ENCODE measurements around the gene UAP1L1. TPM values are rescaled to one million over a fixed set of nuclear protein-coding genes. Genes with fewer than 3 reads are reported as not detected.

Gene UAP1L1
- total and polyA plus RNA-seq, 2 of the 4 experiments (the other 2 are of a cell fraction) = 2.3 to 9.8 TPM

DNA sequence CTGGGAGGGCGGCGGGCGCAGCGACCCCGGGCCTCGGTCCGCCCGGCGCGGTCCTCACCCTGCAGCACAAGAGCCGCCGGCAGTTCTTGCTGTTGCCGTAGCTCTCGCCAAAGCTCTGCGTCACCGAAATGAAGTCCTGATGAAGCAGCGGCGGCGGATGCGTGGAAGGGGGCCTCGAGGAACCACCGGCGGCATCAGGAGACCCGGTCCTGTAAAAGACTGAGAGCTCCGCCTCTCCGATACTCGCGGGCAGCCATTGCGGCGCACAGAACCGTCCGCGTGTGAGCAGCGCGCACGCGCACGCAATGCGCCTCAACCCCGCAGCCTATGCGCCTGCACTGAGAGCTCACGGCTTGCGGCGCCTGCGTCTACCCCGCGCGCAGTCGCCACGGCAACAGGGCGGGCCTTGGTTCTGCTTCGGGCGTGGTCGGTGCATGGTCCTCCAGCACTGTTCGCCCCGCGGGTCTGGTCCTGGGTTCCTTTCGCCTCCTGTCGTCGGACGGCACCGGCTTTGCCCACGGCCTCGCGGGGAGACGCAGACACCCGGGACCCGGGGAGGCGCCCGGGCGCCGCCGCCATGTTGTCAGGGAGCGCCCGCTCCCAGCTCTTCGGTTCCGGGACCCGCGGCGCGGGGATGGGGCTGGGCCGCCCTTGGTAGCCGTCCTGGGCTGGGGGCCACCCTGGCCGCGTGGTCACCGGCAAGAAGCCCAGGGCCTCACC, 52.3 kb downstream of the UAP1L1 start (continued):
- TF ChIP-seq MAFK (IDR thresholded peaks at IDR 0.05; ENCODE audit: low read depth, low read length) = no peak
- TF ChIP-seq RAD21 (IDR thresholded peaks at IDR 0.05; ENCODE audit: low read length) = no peak
- TF ChIP-seq SMC3 (IDR thresholded peaks at IDR 0.05; ENCODE audit: low read depth, low read length) = no peak

GRCh38 chr9:137130176-137130755, 52.9 kb downstream of the UAP1L1 start:
- intact Hi-C loops (cut with micrococcal nuclease) = no loop called here
- no peak overlapping the region for H2BK5ac ChIP-seq (ENCODE audit: low read depth, low read length, poor library complexity, severe bottlenecking)
- ATAC-seq (ENCODE audit: low read depth) (peak; percentile 21; the same call in 1 of the 2 replicates), DNase-seq (no peak)
- in situ Hi-C loops (cut with MboI; ENCODE audit: low sequenced_read_pairs) = no loop called here
- dilution Hi-C loops (cut with HindIII; ENCODE audit: low sequenced_read_pairs, unreplicated experiment) = no loop called here
- ChIA-PET CTCF (no interaction called here), POLR2A (ENCODE audit: unreplicated experiment) (interaction anchor here (1.3 kb wide), 1 partner anchor 75 kb away, joined by 4 read pairs; no protein-coding TSS in a partner anchor)
- H2BK15ac ChIP-seq (ENCODE audit: low read depth, low read length) = no peak overlapping the region
- H4K5ac ChIP-seq (ENCODE audit: low read depth, low read length) = peak overlapping the region; percentile 60
- H3K27ac ChIP-seq (ENCODE audit: insufficient read depth, low read length) = peak overlapping the region; percentile 6; the same call in 1 of the 2 replicates
- no peaks in the 10 kb centered on the region for H3K36me3 ChIP-seq (ENCODE audit: control insufficient read depth, insufficient read depth, low read length)
- peaks cover 12% of the 10 kb centered on the region; the same call in 1 of the 2 replicates for H3K4me1 ChIP-seq (ENCODE audit: control insufficient read depth, insufficient read depth, low read length)
- no peaks in the 10 kb centered on the region for H3K27me3 ChIP-seq (ENCODE audit: control insufficient read depth, insufficient read depth, low read length)
- no peak overlapping the region for H4K91ac ChIP-seq (ENCODE audit: insufficient read depth, low read depth, low read length)
- peak overlapping the region; percentile 76 for H3K4me3 ChIP-seq (ENCODE audit: insufficient read depth, low read depth, low read length)
- peak overlapping the region; percentile 71 for H3K4ac ChIP-seq (ENCODE audit: low read depth, low read length)
- BruUV-seq (replicated peaks) = no TSS peak
- WGBS, 2 experiments (ENCODE audit: extremely low coverage in 2 of 2, insufficient read length in 1 of 2) = 3% methylated on average over 45 of the region's 58 CpGs; no CpG with 5 or more reads in 1 of the 2 experiments
- peaks cover 13 to 35% of the 10 kb centered on the region in 2 experiments for H3K79me1 ChIP-seq (ENCODE audit: low read depth in 1 of 2, low read length in 2 of 2)
- H3K4me2 ChIP-seq (ENCODE audit: low read depth, low read length) = peak overlapping the region; percentile 59
- peak overlapping the region; percentile 85 for H2AK9ac ChIP-seq (replicated peaks; ENCODE audit: low read depth, low read length, poor library complexity)
- H3K9me1 ChIP-seq (ENCODE audit: insufficient read depth, low read length) = peaks cover 16% of the 10 kb centered on the region
- H3K9me3 ChIP-seq (ENCODE audit: control insufficient read depth, insufficient read depth, low read length) = peaks cover 4% of the 10 kb centered on the region; the same call in 1 of the 2 replicates
- H3K23ac ChIP-seq (ENCODE audit: low read depth, low read length) = peak overlapping the region; percentile 24; the same call in 1 of the 2 replicates
- no peak overlapping the region for H3K18ac ChIP-seq (ENCODE audit: low read depth, low read length)
- peak overlapping the region; percentile 1; the same call in 1 of the 2 replicates for H2AK5ac ChIP-seq (ENCODE audit: low read depth, low read length)
- H3K56ac ChIP-seq (ENCODE audit: extremely low read depth, insufficient read depth, low read length) = no peak overlapping the region
- H2BK120ac ChIP-seq (ENCODE audit: low read depth, low read length) = no peak overlapping the region
- H3K9ac ChIP-seq (ENCODE audit: low read depth, low read length) = peak overlapping the region; percentile 27; the same call in 1 of the 2 replicates
- peak overlapping the region; percentile 83 to 89; a peak in 3 of 4 replicates for H4K8ac ChIP-seq (ENCODE audit: low read depth in 2 of 2, low read length in 2 of 2)
- H4K20me1 ChIP-seq (ENCODE audit: insufficient read depth, low read length) = 0 out of 2 replicates have a peak, but pooled peaks cover 8% of the 10 kb centered on the region
- no peak overlapping the region for H2BK20ac ChIP-seq (ENCODE audit: low read depth, low read length)
- H2AFZ ChIP-seq (replicated peaks; ENCODE audit: low read length, poor library complexity) = peak overlapping the region; percentile 99
- peak overlapping the region; percentile 27 for H3K14ac ChIP-seq (replicated peaks; ENCODE audit: low read depth, low read length)
- TF ChIP-seq RCOR1 (IDR thresholded peaks at IDR 0.05; ENCODE audit: insufficient replicate concordance, low read length) (no peak), MAZ (IDR thresholded peaks at IDR 0.05; ENCODE audit: borderline replicate concordance, low read depth, low read length) (no peak), POLR2A (IDR thresholded peaks at IDR 0.05; ENCODE audit: low read depth, low read length) (no peak), MXI1 (IDR thresholded peaks at IDR 0.05; ENCODE audit: borderline replicate concordance, low read depth, low read length) (no peak), NFE2L2 (IDR thresholded peaks at IDR 0.05; ENCODE audit: low read depth, low read length) (no peak), MAFK (IDR thresholded peaks at IDR 0.05; ENCODE audit: low read depth, low read length) (no peak), CHD1 (IDR thresholded peaks at IDR 0.05; ENCODE audit: low read depth, low read length) (no peak)
- TF ChIP-seq, protein P1, sequence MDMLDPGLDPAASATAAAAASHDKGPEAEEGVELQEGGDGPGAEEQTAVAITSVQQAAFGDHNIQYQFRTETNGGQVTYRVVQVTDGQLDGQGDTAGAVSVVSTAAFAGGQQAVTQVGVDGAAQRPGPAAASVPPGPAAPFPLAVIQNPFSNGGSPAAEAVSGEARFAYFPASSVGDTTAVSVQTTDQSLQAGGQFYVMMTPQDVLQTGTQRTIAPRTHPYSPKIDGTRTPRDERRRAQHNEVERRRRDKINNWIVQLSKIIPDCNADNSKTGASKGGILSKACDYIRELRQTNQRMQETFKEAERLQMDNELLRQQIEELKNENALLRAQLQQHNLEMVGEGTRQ (IDR thresholded peaks at IDR 0.05; ENCODE audit: low read depth, low read length) = no peak
- TF ChIP-seq, protein P2, sequence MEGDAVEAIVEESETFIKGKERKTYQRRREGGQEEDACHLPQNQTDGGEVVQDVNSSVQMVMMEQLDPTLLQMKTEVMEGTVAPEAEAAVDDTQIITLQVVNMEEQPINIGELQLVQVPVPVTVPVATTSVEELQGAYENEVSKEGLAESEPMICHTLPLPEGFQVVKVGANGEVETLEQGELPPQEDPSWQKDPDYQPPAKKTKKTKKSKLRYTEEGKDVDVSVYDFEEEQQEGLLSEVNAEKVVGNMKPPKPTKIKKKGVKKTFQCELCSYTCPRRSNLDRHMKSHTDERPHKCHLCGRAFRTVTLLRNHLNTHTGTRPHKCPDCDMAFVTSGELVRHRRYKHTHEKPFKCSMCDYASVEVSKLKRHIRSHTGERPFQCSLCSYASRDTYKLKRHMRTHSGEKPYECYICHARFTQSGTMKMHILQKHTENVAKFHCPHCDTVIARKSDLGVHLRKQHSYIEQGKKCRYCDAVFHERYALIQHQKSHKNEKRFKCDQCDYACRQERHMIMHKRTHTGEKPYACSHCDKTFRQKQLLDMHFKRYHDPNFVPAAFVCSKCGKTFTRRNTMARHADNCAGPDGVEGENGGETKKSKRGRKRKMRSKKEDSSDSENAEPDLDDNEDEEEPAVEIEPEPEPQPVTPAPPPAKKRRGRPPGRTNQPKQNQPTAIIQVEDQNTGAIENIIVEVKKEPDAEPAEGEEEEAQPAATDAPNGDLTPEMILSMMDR (conservative IDR thresholded peaks at IDR 0.05; ENCODE audit: low read depth, low read length) = no peak
